ENCODE results near the gene CYB5D1. TPM values are rescaled to one million over a fixed set of nuclear protein-coding genes. Genes with fewer than 3 reads are reported as not detected.

CYB5D1 gene
- total RNA-seq, 1 experiment from 2014 or later, result 10.2 TPM

GRCh38 chr17:7889166-7889955 is 31.6 kb downstream of the CYB5D1 start:
- DNase-seq, result peak; percentile 81
- peaks cover 17% of the 10 kb centered on the region for H3K27me3 ChIP-seq (ENCODE audit: control insufficient read depth, insufficient read depth, low read length)
- H3K4me3 ChIP-seq (ENCODE audit: insufficient read depth, low read depth, low read length), result no peak overlapping the region
- no peaks in the 10 kb centered on the region for H3K36me3 ChIP-seq (replicated peaks; ENCODE audit: control insufficient read depth, insufficient read depth, low read length)

GRCh38 chr17:7893187-7893880 is 35.5 kb downstream of the CYB5D1 start:
- DNase-seq, result peak; percentile 6
- Histone ChIP-seq H3K27me3 (ENCODE audit: control insufficient read depth, insufficient read depth, low read length) (no peaks in the 10 kb centered on the region), H3K4me3 (ENCODE audit: insufficient read depth, low read depth, low read length) (no peak overlapping the region), H3K36me3 (replicated peaks; ENCODE audit: control insufficient read depth, insufficient read depth, low read length) (no peaks in the 10 kb centered on the region; the same call in 1 of the 2 replicates)

- H3K4me3 ChIP-seq (ENCODE audit: insufficient read depth, low read depth, low read length), result no peak overlapping the region
- no peaks in the 10 kb centered on the region; the same call in 1 of the 2 replicates for H3K36me3 ChIP-seq (replicated peaks; ENCODE audit: control insufficient read depth, insufficient read depth, low read length)
- H3K27me3 ChIP-seq (ENCODE audit: control insufficient read depth, insufficient read depth, low read length), result no peaks in the 10 kb centered on the region
- DNase-seq, result no peak
These were observed 36.4 kb downstream of the CYB5D1 start for GRCh38 chr17:7894226-7894625.

DNA sequence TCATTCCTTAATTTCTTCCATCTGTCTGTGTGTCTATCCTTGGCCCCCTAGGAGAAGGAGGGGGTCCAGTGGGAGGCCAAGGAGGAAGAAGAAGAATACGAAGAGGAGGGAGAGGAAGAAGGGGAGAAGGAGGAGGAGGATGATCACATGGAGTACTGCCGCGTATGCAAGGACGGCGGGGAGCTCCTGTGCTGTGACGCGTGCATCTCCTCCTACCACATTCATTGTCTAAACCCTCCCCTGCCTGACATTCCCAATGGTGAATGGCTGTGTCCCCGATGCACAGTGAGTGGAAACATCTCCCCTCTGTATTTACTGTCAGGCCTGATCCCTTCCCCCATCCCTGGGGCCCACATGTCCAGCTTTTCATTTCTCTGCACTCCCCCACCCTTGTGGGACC is 37.1 kb downstream of the CYB5D1 start:
- peak; percentile 4 for DNase-seq
- Histone ChIP-seq H3K4me3 (ENCODE audit: insufficient read depth, low read depth, low read length) (no peak overlapping the region), H3K36me3 (replicated peaks; ENCODE audit: control insufficient read depth, insufficient read depth, low read length) (no peaks in the 10 kb centered on the region; the same call in 1 of the 2 replicates)

GRCh38 chr17:7897090-7897489 is 39.3 kb downstream of the CYB5D1 start:
- Histone ChIP-seq H3K4me3 (ENCODE audit: insufficient read depth, low read depth, low read length) (no peak overlapping the region), H3K27me3 (ENCODE audit: control insufficient read depth, insufficient read depth, low read length) (no peaks in the 10 kb centered on the region), H3K36me3 (replicated peaks; ENCODE audit: control insufficient read depth, insufficient read depth, low read length) (no peaks in the 10 kb centered on the region; the same call in 1 of the 2 replicates)
- no peak for DNase-seq

More for the DNA sequence above, 37.1 kb downstream of the CYB5D1 start:
- no peaks in the 10 kb centered on the region for H3K27me3 ChIP-seq (ENCODE audit: control insufficient read depth, insufficient read depth, low read length)

- Histone ChIP-seq H3K4me3 (ENCODE audit: insufficient read depth, low read depth, low read length) (no peak overlapping the region), H3K27me3 (ENCODE audit: control insufficient read depth, insufficient read depth, low read length) (no peaks in the 10 kb centered on the region), H3K36me3 (replicated peaks; ENCODE audit: control insufficient read depth, insufficient read depth, low read length) (no peaks in the 10 kb centered on the region; the same call in 1 of the 2 replicates)
- DNase-seq, result no peak
These were observed 40.0 kb downstream of the CYB5D1 start for GRCh38 chr17:7897773-7898172.

- H3K36me3 ChIP-seq (replicated peaks; ENCODE audit: control insufficient read depth, insufficient read depth, low read length), result no peaks in the 10 kb centered on the region; the same call in 1 of the 2 replicates
- H3K27me3 ChIP-seq (ENCODE audit: control insufficient read depth, insufficient read depth, low read length), result no peaks in the 10 kb centered on the region
- H3K4me3 ChIP-seq (ENCODE audit: insufficient read depth, low read depth, low read length), result no peak overlapping the region
- no peak for DNase-seq
These were observed 45.6 kb downstream of the CYB5D1 start for GRCh38 chr17:7903154-7904103.

DNA sequence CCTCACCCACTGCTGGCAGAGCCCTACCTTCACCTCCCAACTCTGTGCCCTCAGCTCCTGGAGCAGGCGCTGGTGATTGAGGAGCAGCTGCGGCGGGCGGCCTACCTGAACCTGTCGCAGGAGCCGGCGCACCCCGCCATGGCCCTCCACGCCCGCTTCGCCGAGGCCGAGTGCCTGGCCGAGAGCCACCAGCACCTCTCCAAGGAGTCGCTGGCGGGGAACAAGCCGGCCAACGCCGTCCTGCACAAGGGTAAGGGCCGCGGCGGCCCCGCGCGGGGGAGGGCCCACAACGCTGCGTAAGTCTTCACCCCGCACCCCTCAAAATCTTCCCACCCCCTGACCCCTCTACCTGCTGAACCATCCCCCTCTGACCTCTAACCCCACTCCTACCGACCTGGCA is 51.3 kb downstream of the CYB5D1 start:
- Histone ChIP-seq H3K27me3 (ENCODE audit: control insufficient read depth, insufficient read depth, low read length) (no peaks in the 10 kb centered on the region), H3K36me3 (replicated peaks; ENCODE audit: control insufficient read depth, insufficient read depth, low read length) (no peaks in the 10 kb centered on the region), H3K4me3 (ENCODE audit: insufficient read depth, low read depth, low read length) (no peak overlapping the region)
- DNase-seq, result peak; percentile 59

DNA sequence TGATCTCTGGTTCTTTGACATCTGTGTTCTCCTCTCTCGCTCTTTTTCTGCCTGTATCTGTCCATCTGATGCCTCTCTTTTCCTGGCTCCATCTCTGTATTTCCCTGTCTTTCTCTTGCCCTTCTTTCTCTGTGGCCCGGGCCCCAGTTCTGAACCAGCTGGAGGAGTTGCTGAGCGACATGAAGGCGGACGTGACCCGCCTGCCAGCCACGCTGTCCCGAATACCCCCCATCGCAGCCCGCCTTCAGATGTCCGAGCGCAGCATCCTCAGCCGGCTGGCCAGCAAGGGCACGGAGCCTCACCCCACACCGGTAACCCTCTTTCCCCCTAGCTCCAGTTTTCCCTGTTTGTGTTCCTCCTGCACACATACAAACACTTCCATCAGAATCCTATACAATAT is 52.5 kb downstream of the CYB5D1 start:
- Histone ChIP-seq H3K36me3 (replicated peaks; ENCODE audit: control insufficient read depth, insufficient read depth, low read length) (no peaks in the 10 kb centered on the region), H3K4me3 (ENCODE audit: insufficient read depth, low read depth, low read length) (no peak overlapping the region), H3K27me3 (ENCODE audit: control insufficient read depth, insufficient read depth, low read length) (peaks cover 10% of the 10 kb centered on the region)
- no peak for DNase-seq

GRCh38 chr17:7910711-7911110 is 52.9 kb downstream of the CYB5D1 start:
- Histone ChIP-seq H3K4me3 (ENCODE audit: insufficient read depth, low read depth, low read length) (no peak overlapping the region), H3K36me3 (replicated peaks; ENCODE audit: control insufficient read depth, insufficient read depth, low read length) (no peaks in the 10 kb centered on the region), H3K27me3 (ENCODE audit: control insufficient read depth, insufficient read depth, low read length) (peaks cover 14% of the 10 kb centered on the region)
- DNase-seq, result no peak

DNA sequence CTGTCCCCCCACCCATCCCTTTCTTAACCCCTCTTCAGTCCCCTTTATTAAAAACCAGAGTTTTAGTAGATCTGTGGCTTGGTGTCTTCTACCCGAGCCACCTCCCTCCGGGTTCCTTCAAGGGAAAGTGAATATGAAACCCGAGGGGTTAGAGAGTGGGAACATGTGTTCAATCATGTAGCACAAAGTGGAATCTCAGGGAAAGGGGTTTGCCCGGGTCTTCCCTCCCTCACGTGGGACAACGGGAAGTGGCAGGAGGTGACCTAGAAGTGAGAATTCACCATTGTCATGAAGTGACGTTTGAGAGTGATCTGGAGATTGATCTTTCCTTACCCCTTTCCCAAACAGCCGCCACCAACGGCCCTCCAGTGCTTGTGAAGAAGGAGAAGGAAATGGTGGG is 53.3 kb downstream of the CYB5D1 start:
- Histone ChIP-seq H3K27me3 (ENCODE audit: control insufficient read depth, insufficient read depth, low read length) (peaks cover 16% of the 10 kb centered on the region), H3K4me3 (ENCODE audit: insufficient read depth, low read depth, low read length) (no peak overlapping the region), H3K36me3 (replicated peaks; ENCODE audit: control insufficient read depth, insufficient read depth, low read length) (no peaks in the 10 kb centered on the region)
- DNase-seq, result no peak

Other genes with a start within 250 kb of the CYB5D1 start
- 49.0 and 52.0 TPM in 2 replicates for gene FXR2, start 243.1 kb upstream of the CYB5D1 start, total RNA-seq (2014; rRNA removed; shearing (Covaris generic))
- 45.5 and 55.8 TPM in 2 replicates for gene SAT2, start 230.2 kb upstream of the CYB5D1 start, total RNA-seq (2014; rRNA removed; shearing (Covaris generic))
- gene SHBG, start 227.9 kb upstream of the CYB5D1 start, total RNA-seq (2014; rRNA removed; shearing (Covaris generic)), result 0.35 and 1.5 TPM in 2 replicates
- 1.6 and 7.0 TPM in 2 replicates for gene ATP1B2, start 207.1 kb upstream of the CYB5D1 start, total RNA-seq (2014; rRNA removed; shearing (Covaris generic))
- 97.5 and 99.4 TPM in 2 replicates for gene TP53, start 170.5 kb upstream of the CYB5D1 start, total RNA-seq (2014; rRNA removed; shearing (Covaris generic))
- gene WRAP53, start 169.5 kb upstream of the CYB5D1 start, total RNA-seq (2014; rRNA removed; shearing (Covaris generic)), result 32.9 and 41.3 TPM in 2 replicates
- gene EFNB3, start 152.8 kb upstream of the CYB5D1 start, total RNA-seq (2014; rRNA removed; shearing (Covaris generic)), result 6.0 and 6.4 TPM in 2 replicates
- 0.11 and 0.24 TPM in 2 replicates for gene DNAH2, start 140.3 kb upstream of the CYB5D1 start, total RNA-seq (2014; rRNA removed; shearing (Covaris generic))
- gene KDM6B, start 23.8 kb upstream of the CYB5D1 start, total RNA-seq (2014; rRNA removed; shearing (Covaris generic)), result 1.1 and 1.6 TPM in 2 replicates
- 7.2 and 27.0 TPM in 2 replicates for gene TMEM88, start 2.9 kb upstream of the CYB5D1 start, total RNA-seq (2014; rRNA removed; shearing (Covaris generic))
- 59.0 and 81.9 TPM in 2 replicates for gene NAA38, start 444 bp upstream of the CYB5D1 start, total RNA-seq (2014; rRNA removed; shearing (Covaris generic))
- gene CHD3, start 30.8 kb downstream of the CYB5D1 start, total RNA-seq (2014; rRNA removed; shearing (Covaris generic)), result 30.1 TPM in 2 replicates
- gene RNF227, start 58.3 kb downstream of the CYB5D1 start, total RNA-seq (2014; rRNA removed; shearing (Covaris generic)), result 0.17 and 2.0 TPM in 2 replicates
- gene KCNAB3, start 71.9 kb downstream of the CYB5D1 start, total RNA-seq (2014; rRNA removed; shearing (Covaris generic)), result 0.37 TPM in 1 of 2 replicates, not detected in the other
- 8.1 and 12.0 TPM in 2 replicates for gene TRAPPC1, start 73.9 kb downstream of the CYB5D1 start, total RNA-seq (2014; rRNA removed; shearing (Covaris generic))
- gene CNTROB, start 74.2 kb downstream of the CYB5D1 start, total RNA-seq (2014; rRNA removed; shearing (Covaris generic)), result 5.5 and 6.8 TPM in 2 replicates
- not detected in 2 replicates for gene GUCY2D, start 144.6 kb downstream of the CYB5D1 start, total RNA-seq (2014; rRNA removed; shearing (Covaris generic))
- gene ALOX15B, start 181.1 kb downstream of the CYB5D1 start, total RNA-seq (2014; rRNA removed; shearing (Covaris generic)), result not detected in 2 replicates
- gene ALOX12B, start 229.7 kb downstream of the CYB5D1 start, total RNA-seq (2014; rRNA removed; shearing (Covaris generic)), result not detected in 2 replicates